ENCODE measurements around the gene KCNJ6.

DNA sequence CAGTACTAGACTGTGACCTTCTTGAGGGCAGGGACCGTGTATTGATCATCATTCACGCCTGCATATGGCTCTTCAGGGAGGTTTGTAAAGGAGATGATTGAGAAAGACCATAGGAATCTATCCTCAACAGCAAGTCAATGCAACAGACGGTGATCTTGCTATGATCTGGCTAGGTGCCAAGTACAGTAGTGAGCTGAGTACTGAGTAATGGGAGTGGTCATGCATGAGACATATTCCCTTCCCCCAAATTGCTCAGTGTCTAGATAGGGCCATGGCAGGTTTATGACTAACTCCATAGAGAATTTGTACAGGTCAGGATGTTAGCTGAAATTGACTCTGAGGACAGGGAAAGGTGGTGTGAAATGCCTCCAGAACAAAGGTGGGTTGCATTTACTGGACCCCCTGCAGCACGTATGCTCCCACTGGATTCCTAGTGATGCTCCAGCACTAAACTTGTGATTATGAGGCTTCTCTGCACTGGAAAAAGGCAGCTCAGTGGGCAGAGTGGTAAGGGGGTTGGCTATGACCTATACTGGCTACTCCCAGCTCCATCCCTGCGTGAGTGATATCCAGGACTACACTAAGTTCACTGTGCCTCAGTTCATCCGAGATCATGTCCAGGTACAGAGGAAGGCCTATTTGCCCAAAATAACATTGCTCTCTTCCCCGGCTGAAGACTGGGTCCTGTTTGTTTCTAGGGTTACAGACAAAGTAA lies 37.2 kb downstream of the KCNJ6 start:
- TF ChIP-seq, protein P1, sequence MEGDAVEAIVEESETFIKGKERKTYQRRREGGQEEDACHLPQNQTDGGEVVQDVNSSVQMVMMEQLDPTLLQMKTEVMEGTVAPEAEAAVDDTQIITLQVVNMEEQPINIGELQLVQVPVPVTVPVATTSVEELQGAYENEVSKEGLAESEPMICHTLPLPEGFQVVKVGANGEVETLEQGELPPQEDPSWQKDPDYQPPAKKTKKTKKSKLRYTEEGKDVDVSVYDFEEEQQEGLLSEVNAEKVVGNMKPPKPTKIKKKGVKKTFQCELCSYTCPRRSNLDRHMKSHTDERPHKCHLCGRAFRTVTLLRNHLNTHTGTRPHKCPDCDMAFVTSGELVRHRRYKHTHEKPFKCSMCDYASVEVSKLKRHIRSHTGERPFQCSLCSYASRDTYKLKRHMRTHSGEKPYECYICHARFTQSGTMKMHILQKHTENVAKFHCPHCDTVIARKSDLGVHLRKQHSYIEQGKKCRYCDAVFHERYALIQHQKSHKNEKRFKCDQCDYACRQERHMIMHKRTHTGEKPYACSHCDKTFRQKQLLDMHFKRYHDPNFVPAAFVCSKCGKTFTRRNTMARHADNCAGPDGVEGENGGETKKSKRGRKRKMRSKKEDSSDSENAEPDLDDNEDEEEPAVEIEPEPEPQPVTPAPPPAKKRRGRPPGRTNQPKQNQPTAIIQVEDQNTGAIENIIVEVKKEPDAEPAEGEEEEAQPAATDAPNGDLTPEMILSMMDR (IDR thresholded peaks at IDR 0.05) = no peak
- TF ChIP-seq POLR2A (IDR thresholded peaks at IDR 0.05) = no peak

Measured in testis (tissue), 2 donors.